GM18909 (cell line): ENCODE results near the gene EHD4.

ENCODE experiments used
- ATAC-seq: cut with Tn5 transposase; IDR thresholded peaks from one replicate; pipeline ENCODE4 v1.9.1; 2021; ENCODE audit warnings: mild to moderate bottlenecking; ENCODE audit not compliant: unreplicated experiment, poor library complexity

The EHD4 gene

GRCh38 chr15:41996376-41996775 lies 24.0 kb upstream of the EHD4 start:
- ATAC-seq = no peak

GRCh38 chr15:41995476-41995855 lies 23.1 kb upstream of the EHD4 start:
- no peak for ATAC-seq

- no peak for ATAC-seq
These were observed 22.6 kb upstream of the EHD4 start for GRCh38 chr15:41994772-41995475.

GRCh38 chr15:41994171-41994650 lies 21.9 kb upstream of the EHD4 start:
- no peak for ATAC-seq

GRCh38 chr15:41993472-41994170 lies 21.3 kb upstream of the EHD4 start:
- ATAC-seq = no peak

GRCh38 chr15:41992803-41993190 lies 20.4 kb upstream of the EHD4 start:
- no peak for ATAC-seq

GRCh38 chr15:41992151-41992802 lies 19.9 kb upstream of the EHD4 start:
- no peak for ATAC-seq

GRCh38 chr15:41990691-41991090 lies 18.3 kb upstream of the EHD4 start:
- no peak for ATAC-seq

GRCh38 chr15:41990243-41990605 lies 17.9 kb upstream of the EHD4 start:
- ATAC-seq = no peak

GRCh38 chr15:41989573-41990242 lies 17.4 kb upstream of the EHD4 start:
- no peak for ATAC-seq

GRCh38 chr15:41988896-41989572 lies 16.7 kb upstream of the EHD4 start:
- ATAC-seq = no peak

- no peak for ATAC-seq
These were observed 15.5 kb upstream of the EHD4 start for GRCh38 chr15:41987925-41988275.

- no peak for ATAC-seq
These were observed 15.0 kb upstream of the EHD4 start for GRCh38 chr15:41987246-41987924.

GRCh38 chr15:41985236-41986160 lies 13.1 kb upstream of the EHD4 start:
- ATAC-seq = no peak

GRCh38 chr15:41984622-41985021 lies 12.3 kb upstream of the EHD4 start:
- no peak for ATAC-seq

- no peak for ATAC-seq
These were observed 11.5 kb upstream of the EHD4 start for GRCh38 chr15:41983621-41984571.

- no peak for ATAC-seq
These were observed 10.9 kb upstream of the EHD4 start for GRCh38 chr15:41983221-41983620.
